Measurements from ENCODE around the gene TEX54.

DNA sequence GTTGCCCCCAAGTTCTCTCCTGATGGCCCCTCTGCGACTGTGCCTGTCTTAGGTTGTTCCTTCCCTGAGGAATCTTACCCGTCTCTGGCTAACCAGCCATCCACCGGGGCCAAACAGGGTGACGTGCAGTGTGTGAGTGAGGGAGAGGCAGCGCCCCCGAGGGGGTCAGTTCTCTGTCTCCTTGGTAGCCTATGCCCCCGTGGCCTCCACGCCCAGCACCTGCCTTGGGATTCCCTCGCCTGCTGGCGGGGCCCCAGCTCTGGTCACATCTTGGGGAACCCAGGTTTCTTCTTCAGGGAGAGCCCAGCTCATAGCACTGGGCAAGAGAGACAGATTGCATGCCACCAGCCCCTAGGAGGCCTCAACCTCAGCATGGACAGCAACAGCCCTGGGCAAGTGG is 33.2 kb downstream of the TEX54 start:
- TF ChIP-seq POLR2A (IDR thresholded peaks at IDR 0.05; ENCODE audit: low read depth, low read length) (no peak), POLR2AphosphoS5 (IDR thresholded peaks at IDR 0.05; ENCODE audit: low read depth, low read length) (no peak)

Data from GM12892 (cell line).